T-cell (primary cell): ENCODE results near the gene BTG4. TPM values are rescaled to one million over a fixed set of nuclear protein-coding genes. Genes with fewer than 3 reads are reported as not detected.

Experiments
- ATAC-seq, 4 experiments: fragments of 200-7000 bp in 3 of 4; fragments of 150-1000 bp in 1 of 4; cut with Tn5 transposase; replicated peaks in 1 of 4; 1 replicate in 3 of 4; 2 replicates in 1 of 4; pipeline ENCODE4 v1.10.0; 2021; ENCODE audit warnings: moderate library complexity in 3 of 4, mild to moderate bottlenecking in 2 of 4, moderate number of reproducible peaks in 1 of 4
- CTCF ChIA-PET, 2 donors: fragments of 300-600 bp; sonication (Branson Sonifier 250); formaldehyde crosslinking; loops; one replicate each; lab custom pipeline; 2022; ENCODE audit warnings: antibody characterized with exemption in 2 of 2; lab: Charles Lee
- POLR2A ChIA-PET, 2 donors: fragments of 300-600 bp; sonication (Branson Sonifier 250); formaldehyde crosslinking; loops; one replicate each; lab custom pipeline; 2022; ENCODE audit warnings: antibody characterized with exemption in 2 of 2; lab: Charles Lee
- DNase-seq, 35 experiments: peaks; one replicate each; pipeline versions ENCODE4 v3.0.0 to v3.0.0-alpha.2; 2013 to 2023
- H3K27ac ChIP-seq: one replicate; pipeline ENCODE4 v1.5.1; 2013; ENCODE audit warnings: low read length
- H3K27me3 ChIP-seq, 2 experiments: replicated peaks in 1 of 2; 1 replicate in 1 of 2; 2 replicates in 1 of 2; pipeline versions ENCODE4 v1.6.1 to v1.7.0; 2013; ENCODE audit warnings: low read length in 1 of 2, mixed read lengths in 1 of 2; ENCODE audit not compliant: control insufficient read depth in 2 of 2, insufficient read depth in 2 of 2; ENCODE audit errors: extremely low read depth in 1 of 2
- H3K36me3 ChIP-seq, 2 donors: 1 replicate in 1 of 2; 2 replicates in 1 of 2; pipeline versions ENCODE4 v1.6.1 to v1.7.0; 2013; ENCODE audit warnings: low read length in 1 of 2; ENCODE audit not compliant: control insufficient read depth in 2 of 2, insufficient read depth in 1 of 2; ENCODE audit errors: extremely low read depth in 1 of 2
- H3K4me1 ChIP-seq, 2 experiments: 1 replicate in 1 of 2; 2 replicates in 1 of 2; pipeline versions ENCODE4 v1.6.1 to v1.7.0; 2013; ENCODE audit warnings: low read length in 2 of 2, mixed read lengths in 1 of 2; ENCODE audit not compliant: insufficient read depth in 2 of 2, control insufficient read depth in 1 of 2; ENCODE audit errors: extremely low read depth in 1 of 2
- H3K4me3 ChIP-seq, 2 donors: 1 replicate in 1 of 2; 2 replicates in 1 of 2; pipeline versions ENCODE4 v1.5.1 to v1.7.0; 2013; ENCODE audit warnings: mild to moderate bottlenecking in 2 of 2, low read length in 1 of 2, moderate library complexity in 1 of 2; ENCODE audit not compliant: control insufficient read depth in 1 of 2; ENCODE audit errors: extremely low read depth in 1 of 2
- H3K9me3 ChIP-seq: 2 replicates; pipeline ENCODE4 v1.7.0; 2013
- H3K27ac Mint-ChIP-seq, 2 donors: one replicate each; pipeline ENCODE4 v1.8.0; 2020 to 2021; ENCODE audit warnings: mild to moderate bottlenecking in 2 of 2, mixed read lengths in 2 of 2
- H3K27me3 Mint-ChIP-seq, 2 donors: one replicate each; pipeline ENCODE4 v1.8.0; 2021 to 2022; ENCODE audit warnings: mixed read lengths in 2 of 2
- H3K36me3 Mint-ChIP-seq: one replicate; pipeline ENCODE4 v1.8.0; 2021; ENCODE audit warnings: mixed read lengths
- H3K4me1 Mint-ChIP-seq, 3 donors: one replicate each; pipeline ENCODE4 v1.8.0; 2020 to 2022; ENCODE audit warnings: mixed read lengths in 3 of 3, mild to moderate bottlenecking in 1 of 3
- H3K4me3 Mint-ChIP-seq, 3 donors: one replicate each; pipeline ENCODE4 v1.8.0; 2020 to 2022; ENCODE audit warnings: mild to moderate bottlenecking in 3 of 3, mixed read lengths in 3 of 3, moderate library complexity in 3 of 3
- H3K9me3 Mint-ChIP-seq, 3 donors: one replicate each; pipeline ENCODE4 v1.8.0; 2020 to 2022; ENCODE audit warnings: mixed read lengths in 3 of 3
- WGBS: methylation state at CpG from one replicate; pipeline ENCODE4 v1.1.5; 2013; ENCODE audit warnings: missing lambda C conversion rate; ENCODE audit not compliant: insufficient coverage; 5-methylcytosine and 5-hydroxymethylcytosine counted together
- total RNA-seq, 35 experiments: library from RNA in 6 of 35; stranded (reverse) in 6 of 35; fragments of 120-200 nt in 1 of 35; gene quantifications; one replicate each; pipeline versions ENCODE4 v1.2.1 to v1.2.4 and lab custom pipeline; 2013 to 2026

BTG4 gene
- total RNA-seq, 5 donors from 2014 or later (not counting 1 experiment from before 2014, with no cell fraction given), result not detected

DNA sequence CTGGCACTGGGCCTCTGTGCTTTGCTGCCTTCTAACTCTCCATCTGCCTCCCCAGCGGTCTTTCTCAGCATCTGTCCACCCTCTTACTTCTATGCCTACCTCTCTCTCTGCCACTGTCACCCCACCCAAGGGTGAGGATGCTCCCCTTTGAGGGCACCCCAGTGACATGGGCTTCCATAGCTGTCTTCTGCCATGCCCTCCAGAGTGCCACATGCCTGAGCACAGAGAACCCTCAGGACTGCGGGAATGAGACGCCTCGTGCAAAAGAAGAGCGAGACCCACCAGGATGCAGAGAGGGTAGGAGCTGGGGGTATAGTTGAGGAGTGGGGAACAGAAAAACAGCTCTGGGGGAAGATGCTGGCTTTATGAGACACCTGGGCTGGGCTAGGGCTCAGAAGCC, 64.3 kb downstream of the BTG4 start:
- Mint-ChIP-seq H3K36me3 (no peaks in the 10 kb centered on the region), H3K27ac (no peak overlapping the region), H3K4me1 (peaks cover 16 to 19% (median 18%) of the 10 kb centered on the region in 3 donors), H3K27me3 (peaks cover 3 to 4% of the 10 kb centered on the region in 2 donors), H3K4me3 (no peak overlapping the region), H3K9me3 (no peaks in the 10 kb centered on the region)
- no peaks in the 10 kb centered on the region for H3K36me3 ChIP-seq
- H3K9me3 ChIP-seq, result no peaks in the 10 kb centered on the region
- DNase-seq (no peak), ATAC-seq (no peak)
- POLR2A ChIA-PET, result no interaction called here
- no peak overlapping the region for H3K4me3 ChIP-seq
- CTCF ChIA-PET, result interaction anchor here in 1 of 2 donors (0.6 to 0.8 kb wide), 2 partner anchors 12 to 1013 kb away, joined by 4 to 5 read pairs; no protein-coding TSS in a partner anchor
- H3K4me1 ChIP-seq, result peaks cover 6 to 15% of the 10 kb centered on the region in 2 experiments
- no peak overlapping the region for H3K27ac ChIP-seq
- H3K27me3 ChIP-seq, result peaks cover 0 to 14% of the 10 kb centered on the region in 2 experiments
- WGBS, result 96% methylated on average over 5 of the region's 5 CpGs

DNA sequence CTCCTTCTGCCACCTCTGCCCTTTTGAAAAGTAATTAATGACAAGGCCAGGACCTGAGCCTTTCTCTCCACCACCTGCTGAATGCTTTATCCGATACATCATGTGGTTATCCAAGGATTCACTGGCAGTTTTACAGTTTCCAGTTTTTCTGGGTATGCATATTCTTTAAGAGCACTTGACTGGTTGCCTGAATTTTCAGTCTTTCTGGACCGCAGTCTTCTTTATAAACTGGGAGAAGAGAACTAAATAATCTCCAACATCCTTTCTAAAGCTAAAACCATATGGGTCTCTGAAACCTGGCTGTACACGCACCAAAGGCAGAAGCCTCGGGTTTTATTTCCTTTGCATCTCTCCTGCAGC, 65.1 kb downstream of the BTG4 start:
- no peaks in the 10 kb centered on the region for H3K36me3 ChIP-seq
- H3K27me3 Mint-ChIP-seq, result no peaks in the 10 kb centered on the region
- no peak overlapping the region for H3K4me3 ChIP-seq
- no peaks in the 10 kb centered on the region for H3K9me3 Mint-ChIP-seq
- H3K4me1 ChIP-seq, result peaks cover 6 to 15% of the 10 kb centered on the region in 2 experiments
- no peak overlapping the region for H3K4me3 Mint-ChIP-seq
- no peak overlapping the region for H3K27ac ChIP-seq
- peak overlapping the region; percentile 47 to 53 for H3K27ac Mint-ChIP-seq
- ChIA-PET POLR2A (no interaction called here), CTCF (interaction anchor here (0.6 to 2.4 kb wide), 9 partner anchors 9 to 1012 kb away, joined by 3 to 21 read pairs (median 5); partner anchors contain the start of gene POU2AF1 (in 1 of the 2))
- DNase-seq, result no peak
- no peaks in the 10 kb centered on the region for H3K9me3 ChIP-seq
- H3K4me1 Mint-ChIP-seq, result peaks cover 16 to 19% (median 18%) of the 10 kb centered on the region in 3 donors
- ATAC-seq, result no peak
- no peaks in the 10 kb centered on the region for H3K36me3 Mint-ChIP-seq
- peaks cover 0 to 10% of the 10 kb centered on the region in 2 experiments for H3K27me3 ChIP-seq
- 42% methylated on average over 2 of the region's 4 CpGs for WGBS

DNA sequence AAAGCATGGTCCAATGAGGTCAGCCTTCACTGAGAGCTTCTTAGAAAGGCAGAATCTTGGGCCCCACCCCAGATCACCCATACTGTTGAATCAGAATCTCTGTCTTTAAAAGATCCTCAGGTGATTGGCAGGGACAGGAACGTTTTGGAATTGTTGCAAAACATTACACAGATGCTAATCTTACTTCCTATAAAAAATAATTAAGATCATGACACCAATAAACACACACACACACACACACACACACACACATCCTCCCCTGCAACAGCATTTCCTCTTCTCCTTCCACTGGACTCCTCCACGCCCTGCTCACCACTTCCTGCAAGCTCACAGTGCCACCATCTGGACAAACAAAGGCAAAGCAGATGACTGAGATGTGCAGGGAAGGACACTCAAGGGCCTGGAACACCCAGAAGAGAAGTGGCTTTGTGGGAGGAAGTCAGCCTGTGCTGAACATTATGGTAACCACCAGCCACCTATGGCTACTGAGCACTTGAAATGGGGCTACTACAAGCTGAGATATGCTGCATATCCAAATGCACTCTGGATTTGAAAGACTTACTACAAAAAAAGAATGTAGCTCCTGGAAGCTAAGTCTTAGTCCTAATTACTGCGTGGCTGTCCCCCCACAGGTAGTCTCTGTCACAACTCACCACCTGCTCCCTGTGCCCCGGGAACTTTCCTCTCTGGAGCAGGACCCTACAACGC, 65.6 kb downstream of the BTG4 start:
- POLR2A ChIA-PET, result interaction anchor here in 1 of 2 donors (0.6 kb wide), 1 partner anchor 245 kb away, joined by 8 read pairs; no protein-coding TSS in a partner anchor
- no peaks in the 10 kb centered on the region for H3K9me3 Mint-ChIP-seq
- no peaks in the 10 kb centered on the region for H3K36me3 ChIP-seq
- H3K27ac Mint-ChIP-seq, result peak overlapping the region; percentile 47 to 53
- 85% methylated on average over 3 of the region's 5 CpGs for WGBS
- H3K9me3 ChIP-seq, result no peaks in the 10 kb centered on the region
- no peak overlapping the region for H3K4me3 ChIP-seq
- peaks cover 6 to 15% of the 10 kb centered on the region in 2 experiments for H3K4me1 ChIP-seq
- CTCF ChIA-PET, result interaction anchor here (0.6 to 2.4 kb wide), 16 partner anchors 8 to 1425 kb away, joined by 3 to 21 read pairs (median 5); partner anchors contain the start of gene POU2AF1 (in 1 of the 2)
- peak overlapping the region; percentile 49 for H3K27ac ChIP-seq
- peak; percentile 95 to 99 (median 98) for ATAC-seq
- H3K4me1 Mint-ChIP-seq, result peaks cover 16 to 19% (median 18%) of the 10 kb centered on the region in 3 donors
- H3K36me3 Mint-ChIP-seq, result no peaks in the 10 kb centered on the region
- H3K27me3 Mint-ChIP-seq, result no peaks in the 10 kb centered on the region
- peak overlapping the region in 1 of 3 donors; percentile 2 for H3K4me3 Mint-ChIP-seq
- peak; percentile 47 to 91 (median 78) for DNase-seq
- peaks cover 0 to 9% of the 10 kb centered on the region in 2 experiments for H3K27me3 ChIP-seq

DNA sequence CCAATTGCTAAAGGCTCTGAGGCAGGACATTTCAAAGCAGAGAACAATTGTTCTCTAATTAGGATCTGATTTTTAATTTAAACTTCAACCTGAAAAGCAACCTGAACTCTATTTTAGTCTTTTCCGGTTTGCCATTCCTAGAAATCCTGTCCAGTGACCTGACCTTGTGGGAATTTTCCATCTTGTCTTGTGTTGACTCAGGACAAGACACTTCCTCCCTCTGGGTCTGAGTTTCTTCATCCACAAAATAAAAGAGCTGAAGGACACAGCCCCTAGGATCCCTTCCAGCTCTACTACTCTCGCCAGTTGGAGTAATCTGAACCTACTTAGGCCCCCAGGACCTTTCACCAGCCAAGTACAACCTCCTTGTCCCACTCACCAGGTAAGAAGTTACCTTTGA, 66.6 kb downstream of the BTG4 start:
- Mint-ChIP-seq H3K27ac (peak overlapping the region; percentile 47 to 53), H3K4me3 (no peak overlapping the region), H3K36me3 (no peaks in the 10 kb centered on the region), H3K27me3 (peaks cover 0 to 1% of the 10 kb centered on the region in 2 donors), H3K4me1 (peaks cover 16 to 19% (median 18%) of the 10 kb centered on the region in 3 donors), H3K9me3 (no peaks in the 10 kb centered on the region)
- CTCF ChIA-PET, result interaction anchor here (0.6 to 2.4 kb wide), 12 partner anchors 8 to 1424 kb away, joined by 3 to 21 read pairs (median 6); no protein-coding TSS in a partner anchor
- H3K36me3 ChIP-seq, result no peaks in the 10 kb centered on the region
- peaks cover 0 to 3% of the 10 kb centered on the region in 2 experiments for H3K27me3 ChIP-seq
- no peak overlapping the region for H3K4me3 ChIP-seq
- H3K9me3 ChIP-seq, result no peaks in the 10 kb centered on the region
- H3K27ac ChIP-seq, result peak overlapping the region; percentile 49
- POLR2A ChIA-PET, result interaction anchor here in 1 of 2 donors (0.6 kb wide), 1 partner anchor 244 kb away, joined by 8 read pairs; no protein-coding TSS in a partner anchor
- peaks cover 6 to 15% of the 10 kb centered on the region in 2 experiments for H3K4me1 ChIP-seq
- no peak for DNase-seq
- WGBS, result 86% methylated on average over 1 of the region's 2 CpGs
- ATAC-seq, result no peak

Other genes with a start within 250 kb of the BTG4 start
- gene POU2AF3, start 213.8 kb downstream of the BTG4 start, total RNA-seq, result not detected
- gene POU2AF1, start 133.1 kb downstream of the BTG4 start, total RNA-seq, result 1 to 10 TPM; 3.4 to 9.3 (median 4.3) TPM
- gene HOATZ, start 2.4 kb upstream of the BTG4 start, total RNA-seq, result not detected
- 1 to 10 TPM; 1.0 to 3.5 (median 2.6) TPM for gene LAYN, start 28.3 kb upstream of the BTG4 start, total RNA-seq
- gene SIK2, start 90.1 kb upstream of the BTG4 start, total RNA-seq, result 10 to 100 TPM in 1 of 5 donors, 1 to 10 TPM in 4; 6.0 to 11.4 (median 9.1) TPM